Fibroblast of lung (primary cell): Measurements from ENCODE around the gene ZNF396.

ENCODE experiments used
- CTCF ChIP-seq, 2 donors: IDR thresholded peaks in 1 of 2; conservative IDR thresholded peaks in 1 of 2; 1 replicate in 1 of 2; 2 replicates in 1 of 2; pipeline ENCODE4 v1.5.1; 2011 to 2012; ENCODE audit warnings: low read length in 2 of 2, control low read depth in 1 of 2, inconsistent platforms in 1 of 2, low read depth in 1 of 2, mild to moderate bottlenecking in 1 of 2
- EZH2 ChIP-seq: IDR thresholded peaks from 2 replicates; pipeline ENCODE4 v1.5.1; 2012; ENCODE audit warnings: low read length, control low read depth, mild to moderate bottlenecking; ENCODE audit errors: missing control alignments

DNA sequence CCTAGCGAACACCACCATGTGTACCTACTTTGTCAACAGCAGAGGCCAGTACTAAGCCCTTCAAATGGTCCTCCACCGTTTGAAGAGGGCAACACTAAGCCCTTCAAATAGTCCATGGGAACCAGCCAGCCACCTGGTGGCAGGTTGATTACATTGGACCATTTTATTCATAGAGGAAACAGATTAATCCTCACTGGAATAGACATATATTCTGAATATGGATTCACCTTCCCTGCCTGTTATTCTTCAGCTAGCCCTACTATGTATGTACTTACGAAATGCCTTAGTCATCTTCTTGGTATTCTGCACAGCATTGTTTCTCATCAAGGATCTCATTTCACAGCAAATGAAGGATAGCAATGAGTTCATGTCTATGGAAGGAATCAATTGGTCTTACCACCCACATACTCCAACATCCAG lies 10.0 kb upstream of the ZNF396 start:
- TF ChIP-seq CTCF (conservative IDR thresholded peaks at IDR 0.05 in 1 of 2, IDR thresholded peaks at IDR 0.05 in 1 of 2; ENCODE audit: low read depth in 1 of 2, low read length in 2 of 2) (peak in 1 of 2 donors; percentile 20), EZH2 (no peak)
